GM21825 (cell line): ENCODE data around the gene SPOCK1.

Source experiments
- ATAC-seq: cut with Tn5 transposase; IDR thresholded peaks from one replicate; pipeline ENCODE4 v1.9.1; 2021; ENCODE audit warnings: mild to moderate bottlenecking, moderate library complexity; ENCODE audit not compliant: unreplicated experiment

SPOCK1 gene

DNA sequence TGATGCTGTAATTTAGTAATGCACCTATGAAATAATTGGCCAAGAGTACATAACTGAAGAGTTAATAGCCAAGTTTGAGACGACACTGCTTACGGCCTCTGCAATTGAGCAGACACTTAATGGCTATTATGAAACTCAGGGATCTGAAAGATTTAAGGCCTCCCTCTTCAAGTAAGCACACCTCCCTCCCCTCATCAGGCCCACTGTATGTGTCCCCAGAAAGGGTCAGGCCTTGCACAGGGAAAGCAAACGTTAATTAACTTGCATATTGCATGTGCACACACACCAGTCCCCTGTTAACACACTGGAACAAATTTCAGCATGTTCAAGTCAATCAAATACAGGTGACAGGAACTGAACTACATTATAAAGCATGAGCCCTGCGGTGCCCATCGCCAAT is 163.6 kb downstream of the SPOCK1 start:
- no peak for ATAC-seq

DNA sequence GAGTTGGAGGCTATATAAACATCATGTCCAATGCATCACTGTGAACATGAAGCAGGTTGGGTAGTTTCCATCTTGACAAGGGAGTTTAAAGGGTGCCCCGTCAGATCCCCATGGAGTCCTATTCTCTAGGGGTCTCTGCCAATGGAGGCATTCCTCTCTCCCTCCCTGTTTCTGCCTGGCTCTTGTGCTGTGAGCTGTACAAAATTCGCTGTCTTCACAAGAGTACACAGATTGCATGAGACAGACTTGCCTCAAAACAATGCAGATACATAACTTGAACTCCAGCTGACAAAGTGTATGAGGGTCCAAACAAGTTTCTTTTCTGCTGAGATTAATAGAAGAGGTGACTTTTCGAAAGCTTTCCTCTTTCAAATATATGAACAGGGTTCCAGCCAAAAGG is 165.2 kb downstream of the SPOCK1 start:
- no peak for ATAC-seq

GRCh38 chr5:137333475-137333874 is 165.7 kb downstream of the SPOCK1 start:
- no peak for ATAC-seq

DNA sequence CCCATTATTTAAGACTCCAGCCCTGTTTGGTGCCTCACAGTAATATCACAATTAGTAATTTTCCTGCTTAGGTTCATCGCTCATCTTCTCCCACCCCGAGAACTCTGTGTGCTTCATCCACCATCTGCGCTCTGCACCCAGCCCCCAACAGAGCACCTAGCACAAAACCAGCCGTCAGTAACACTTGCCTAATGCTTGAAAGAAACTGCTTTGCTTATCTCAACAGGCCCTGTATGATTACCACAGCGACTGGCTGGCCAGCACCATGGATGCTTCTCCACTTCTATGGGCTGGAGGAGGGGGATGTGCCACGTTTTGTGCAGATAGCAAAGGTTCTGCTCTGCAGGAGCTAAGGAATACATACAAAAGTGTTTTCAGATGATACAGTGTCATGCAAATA is 166.8 kb downstream of the SPOCK1 start:
- ATAC-seq, result no peak

- no peak for ATAC-seq
Measured at GRCh38 chr5:137329586-137330296, 169.4 kb downstream of the SPOCK1 start.

GRCh38 chr5:137328991-137329390 is 170.1 kb downstream of the SPOCK1 start:
- no peak for ATAC-seq

- no peak for ATAC-seq
Measured at GRCh38 chr5:137328463-137328862, 170.7 kb downstream of the SPOCK1 start.

DNA sequence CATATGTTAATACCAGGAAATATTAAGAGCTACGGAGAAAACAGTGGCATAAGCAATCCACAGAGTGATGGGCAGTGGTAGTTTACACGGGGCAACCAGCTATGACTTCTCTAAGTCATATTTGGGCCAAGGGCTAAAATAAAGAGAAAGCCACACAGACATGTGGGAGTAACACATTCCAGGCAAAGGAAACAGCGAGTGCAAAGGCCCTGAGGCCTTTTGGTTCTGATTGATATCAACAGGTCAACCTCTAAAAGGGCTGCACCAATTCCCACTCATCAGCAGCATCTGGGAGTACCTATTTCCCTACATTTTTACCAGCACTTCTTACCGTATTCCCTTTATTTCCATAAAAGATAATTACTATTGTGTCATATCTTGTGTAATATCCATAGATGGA is 173.4 kb downstream of the SPOCK1 start:
- no peak for ATAC-seq

- no peak for ATAC-seq
Measured at GRCh38 chr5:137320056-137321045, 178.8 kb downstream of the SPOCK1 start.

- ATAC-seq, result no peak
Measured at GRCh38 chr5:137318027-137318426, 181.1 kb downstream of the SPOCK1 start.

GRCh38 chr5:137316346-137316736 is 182.8 kb downstream of the SPOCK1 start:
- ATAC-seq, result no peak

- no peak for ATAC-seq
Measured at GRCh38 chr5:137315534-137316345, 183.4 kb downstream of the SPOCK1 start.

DNA sequence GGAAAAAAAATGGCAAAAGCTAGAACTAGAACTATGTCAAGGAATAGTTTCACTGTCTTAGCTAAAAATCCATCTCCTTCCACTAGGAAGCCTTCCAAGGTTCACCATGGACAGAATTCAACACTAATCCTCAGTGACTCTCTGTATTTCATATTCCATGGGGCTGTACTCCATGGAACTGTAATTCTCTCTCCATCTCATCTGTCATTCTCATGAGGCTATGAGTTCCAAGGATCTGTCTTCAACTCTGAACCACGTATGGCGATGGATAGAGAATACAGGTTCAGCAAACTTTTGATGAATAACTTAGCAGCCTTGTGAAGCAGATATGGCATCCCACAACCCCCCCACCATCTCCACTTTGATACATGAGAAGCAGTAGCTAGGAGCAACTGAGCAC is 184.0 kb downstream of the SPOCK1 start:
- ATAC-seq, result no peak

GRCh38 chr5:137313526-137314175 is 185.5 kb downstream of the SPOCK1 start:
- ATAC-seq, result no peak

- ATAC-seq, result no peak
Measured at GRCh38 chr5:137312011-137312410, 187.1 kb downstream of the SPOCK1 start.

- ATAC-seq, result no peak
Measured at GRCh38 chr5:137310051-137310730, 188.9 kb downstream of the SPOCK1 start.

DNA sequence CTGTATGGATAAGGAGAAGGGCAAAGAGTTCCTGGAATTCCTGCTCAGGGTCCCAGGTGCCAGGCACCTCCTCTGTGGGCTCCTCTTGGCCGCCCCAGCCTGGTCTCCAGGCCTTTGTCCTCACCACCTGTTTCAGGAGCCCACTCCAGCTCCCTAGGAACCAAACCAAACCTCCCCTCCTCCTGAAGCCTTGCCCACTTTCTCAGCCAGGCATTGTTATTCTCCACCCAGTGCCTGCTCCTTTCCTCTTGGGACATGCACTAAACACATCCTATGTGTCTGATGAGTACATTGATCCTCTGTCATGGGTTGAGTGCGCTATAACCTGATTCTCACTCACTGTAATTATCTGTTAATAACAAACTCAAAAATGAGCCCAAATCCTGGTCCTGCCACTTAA is 189.8 kb downstream of the SPOCK1 start:
- no peak for ATAC-seq

DNA sequence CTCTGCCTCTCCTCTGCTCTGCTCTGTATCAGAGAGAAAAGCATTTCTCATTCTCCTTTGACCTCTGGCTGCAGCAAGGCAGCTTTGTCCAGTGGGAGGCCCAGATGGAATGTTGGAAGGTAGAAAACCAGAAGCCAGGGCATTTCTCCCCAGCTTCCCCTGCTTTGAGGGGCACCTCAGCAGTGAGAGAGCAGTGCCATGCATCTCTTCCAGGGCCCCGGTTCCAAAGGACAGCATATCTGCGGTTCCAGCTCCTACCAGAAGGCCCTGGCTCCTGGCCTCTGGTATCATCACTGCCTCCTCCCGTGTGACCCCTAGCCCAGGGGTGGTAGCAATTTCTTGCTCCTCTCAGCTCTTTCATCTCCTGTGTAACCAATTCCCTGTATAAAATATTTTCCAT is 190.8 kb downstream of the SPOCK1 start:
- no peak for ATAC-seq

DNA sequence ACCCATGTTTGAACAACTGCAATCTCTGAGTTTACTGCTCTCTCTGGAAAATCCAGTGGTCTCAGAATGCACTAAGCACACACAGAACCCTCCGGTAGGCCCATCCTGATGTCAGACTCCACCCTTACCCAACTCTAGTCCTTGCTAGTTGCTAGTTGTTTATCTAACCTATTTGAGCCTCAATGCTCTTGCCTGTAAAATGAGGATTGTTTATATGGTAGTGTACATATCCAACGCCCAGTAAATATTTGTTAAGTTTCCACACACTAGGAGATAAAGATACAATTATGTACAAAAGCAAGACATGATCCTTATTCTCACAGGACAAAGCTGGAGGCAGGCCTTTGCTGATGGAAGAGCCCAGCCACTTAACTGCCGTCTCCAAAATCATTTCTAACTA is 192.2 kb downstream of the SPOCK1 start:
- ATAC-seq, result no peak

DNA sequence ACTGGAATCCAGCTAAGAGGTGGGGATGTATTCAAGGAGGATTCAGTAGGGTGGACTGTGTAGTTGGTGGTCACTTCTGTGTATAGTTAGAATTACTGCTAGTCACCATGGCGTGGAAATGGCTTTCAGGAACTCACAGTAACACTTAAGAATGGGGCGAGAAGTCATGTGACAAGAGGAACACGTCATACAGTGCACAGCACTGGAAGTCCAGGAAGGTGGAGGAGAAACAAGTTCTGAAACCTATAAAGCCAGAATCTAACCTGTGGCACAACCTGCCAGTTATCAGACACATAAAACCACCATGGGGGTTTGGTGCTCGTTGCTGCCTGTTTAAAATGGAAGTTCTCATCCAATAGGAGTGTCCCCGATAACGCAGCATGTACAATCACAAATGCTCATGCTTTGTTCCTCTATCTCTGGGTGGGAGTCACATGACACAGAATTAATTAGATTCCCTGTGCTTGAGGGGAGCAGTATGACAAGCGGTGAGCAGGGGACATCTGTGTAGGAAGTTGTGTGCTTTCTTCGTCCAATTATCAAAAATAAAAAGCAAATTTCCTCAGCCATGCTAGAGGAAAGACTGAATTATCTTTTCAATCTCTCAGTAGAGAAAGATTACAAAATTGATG is 193.0 kb downstream of the SPOCK1 start:
- no peak for ATAC-seq
